Measurements from ENCODE around the gene GDF10. TPM values are rescaled to one million over a fixed set of nuclear protein-coding genes. Genes with fewer than 3 reads are reported as not detected.

Gene GDF10
- total RNA-seq, 4 donors from 2014 or later: 0.79 to 1.2 (median 1.00) TPM; not detected in 1

DNA sequence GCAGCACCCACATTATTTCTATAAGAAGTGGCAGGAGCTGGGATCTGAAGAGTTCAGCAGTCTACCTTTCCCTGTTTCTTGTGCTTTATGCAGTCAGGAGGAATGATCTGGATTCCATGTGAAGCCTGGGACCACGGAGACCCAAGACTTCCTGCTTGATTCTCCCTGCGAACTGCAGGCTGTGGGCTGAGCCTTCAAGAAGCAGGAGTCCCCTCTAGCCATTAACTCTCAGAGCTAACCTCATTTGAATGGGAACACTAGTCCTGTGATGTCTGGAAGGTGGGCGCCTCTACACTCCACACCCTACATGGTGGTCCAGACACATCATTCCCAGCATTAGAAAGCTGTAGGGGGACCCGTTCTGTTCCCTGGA is 47.3 kb downstream of the GDF10 start:
- H3K4me1 ChIP-seq: no peaks in the 10 kb centered on the region
- 78 to 100% methylated on average over 1 to 4 of the region's 4 CpGs for WGBS, 2 donors (ENCODE audit: low coverage in 1 of 2)
- no peak for DNase-seq
- no peaks in the 10 kb centered on the region for H3K9me3 ChIP-seq
- H3K27ac ChIP-seq: no peak overlapping the region
- no peaks in the 10 kb centered on the region for H3K36me3 ChIP-seq
- intact Hi-C loops (cut with DNase I; ENCODE audit: low total_unique reads): no loop called here
- no peak overlapping the region for H3K4me3 ChIP-seq
- TF ChIP-seq, protein P1, sequence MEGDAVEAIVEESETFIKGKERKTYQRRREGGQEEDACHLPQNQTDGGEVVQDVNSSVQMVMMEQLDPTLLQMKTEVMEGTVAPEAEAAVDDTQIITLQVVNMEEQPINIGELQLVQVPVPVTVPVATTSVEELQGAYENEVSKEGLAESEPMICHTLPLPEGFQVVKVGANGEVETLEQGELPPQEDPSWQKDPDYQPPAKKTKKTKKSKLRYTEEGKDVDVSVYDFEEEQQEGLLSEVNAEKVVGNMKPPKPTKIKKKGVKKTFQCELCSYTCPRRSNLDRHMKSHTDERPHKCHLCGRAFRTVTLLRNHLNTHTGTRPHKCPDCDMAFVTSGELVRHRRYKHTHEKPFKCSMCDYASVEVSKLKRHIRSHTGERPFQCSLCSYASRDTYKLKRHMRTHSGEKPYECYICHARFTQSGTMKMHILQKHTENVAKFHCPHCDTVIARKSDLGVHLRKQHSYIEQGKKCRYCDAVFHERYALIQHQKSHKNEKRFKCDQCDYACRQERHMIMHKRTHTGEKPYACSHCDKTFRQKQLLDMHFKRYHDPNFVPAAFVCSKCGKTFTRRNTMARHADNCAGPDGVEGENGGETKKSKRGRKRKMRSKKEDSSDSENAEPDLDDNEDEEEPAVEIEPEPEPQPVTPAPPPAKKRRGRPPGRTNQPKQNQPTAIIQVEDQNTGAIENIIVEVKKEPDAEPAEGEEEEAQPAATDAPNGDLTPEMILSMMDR (IDR thresholded peaks at IDR 0.05): no peak
- TF ChIP-seq POLR2AphosphoS5 (IDR thresholded peaks at IDR 0.05) (no peak), EP300 (IDR thresholded peaks at IDR 0.05; ENCODE audit: low read depth) (no peak), POLR2A (IDR thresholded peaks at IDR 0.05) (no peak)
- no peaks in the 10 kb centered on the region for H3K27me3 ChIP-seq
- in situ Hi-C loops (cut with MboI; ENCODE audit: low pct_ligation_motif_present in 1 of 4, low pct_unique_long_range_greater_than_20kb in 1 of 4, low sequenced_read_pairs in 3 of 4): no loop called here

DNA sequence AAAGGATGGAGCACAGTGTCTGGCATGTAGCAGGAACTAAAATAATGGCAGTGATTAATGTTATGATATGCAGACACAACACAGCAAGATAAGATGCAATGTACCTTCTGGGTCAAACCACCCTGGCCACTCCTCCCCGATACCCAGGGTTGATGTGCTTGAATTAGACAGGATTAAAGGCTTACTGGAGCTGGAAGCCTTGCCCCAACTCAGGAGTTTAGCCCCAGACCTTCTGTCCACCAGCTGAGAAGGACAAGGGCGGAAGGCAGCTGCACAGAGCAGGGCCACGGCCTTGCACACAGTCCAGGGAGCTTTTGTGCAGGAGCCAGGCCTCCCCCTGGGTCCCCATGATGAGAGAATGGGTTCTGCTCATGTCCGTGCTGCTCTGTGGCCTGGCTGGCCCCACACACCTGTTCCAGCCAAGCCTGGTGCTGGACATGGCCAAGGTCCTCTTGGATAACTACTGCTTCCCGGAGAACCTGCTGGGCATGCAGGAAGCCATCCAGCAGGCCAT is 48.2 kb downstream of the GDF10 start, which contains the start of gene RBP3:
Gene RBP3, plus strand, starts transcription at position 226 of the 514 bp plus-strand sequence. Its CDS starts 122 bp downstream, at position 348.
- intact Hi-C loops (cut with DNase I; ENCODE audit: low total_unique reads): no loop called here
- in situ Hi-C loops (cut with MboI; ENCODE audit: low pct_ligation_motif_present in 1 of 4, low pct_unique_long_range_greater_than_20kb in 1 of 4, low sequenced_read_pairs in 3 of 4): no loop called here
- TF ChIP-seq EP300 (IDR thresholded peaks at IDR 0.05; ENCODE audit: low read depth) (no peak), POLR2AphosphoS5 (IDR thresholded peaks at IDR 0.05) (no peak), POLR2A (IDR thresholded peaks at IDR 0.05) (no peak)
- TF ChIP-seq, protein P1 (IDR thresholded peaks at IDR 0.05): no peak
- H3K9me3 ChIP-seq: no peaks in the 10 kb centered on the region
- DNase-seq: no peak
- no peaks in the 10 kb centered on the region for H3K4me1 ChIP-seq
- H3K36me3 ChIP-seq: no peaks in the 10 kb centered on the region
- no peak within 1 kb of the TSS for H3K27ac ChIP-seq
- WGBS, 2 donors (ENCODE audit: low coverage in 1 of 2): 79% methylated on average over 5 of the region's 5 CpGs; no CpG with 5 or more reads in 1 of the 2 donors
- no peaks in the 10 kb centered on the region for H3K27me3 ChIP-seq
- no peak within 1 kb of the TSS for H3K4me3 ChIP-seq

DNA sequence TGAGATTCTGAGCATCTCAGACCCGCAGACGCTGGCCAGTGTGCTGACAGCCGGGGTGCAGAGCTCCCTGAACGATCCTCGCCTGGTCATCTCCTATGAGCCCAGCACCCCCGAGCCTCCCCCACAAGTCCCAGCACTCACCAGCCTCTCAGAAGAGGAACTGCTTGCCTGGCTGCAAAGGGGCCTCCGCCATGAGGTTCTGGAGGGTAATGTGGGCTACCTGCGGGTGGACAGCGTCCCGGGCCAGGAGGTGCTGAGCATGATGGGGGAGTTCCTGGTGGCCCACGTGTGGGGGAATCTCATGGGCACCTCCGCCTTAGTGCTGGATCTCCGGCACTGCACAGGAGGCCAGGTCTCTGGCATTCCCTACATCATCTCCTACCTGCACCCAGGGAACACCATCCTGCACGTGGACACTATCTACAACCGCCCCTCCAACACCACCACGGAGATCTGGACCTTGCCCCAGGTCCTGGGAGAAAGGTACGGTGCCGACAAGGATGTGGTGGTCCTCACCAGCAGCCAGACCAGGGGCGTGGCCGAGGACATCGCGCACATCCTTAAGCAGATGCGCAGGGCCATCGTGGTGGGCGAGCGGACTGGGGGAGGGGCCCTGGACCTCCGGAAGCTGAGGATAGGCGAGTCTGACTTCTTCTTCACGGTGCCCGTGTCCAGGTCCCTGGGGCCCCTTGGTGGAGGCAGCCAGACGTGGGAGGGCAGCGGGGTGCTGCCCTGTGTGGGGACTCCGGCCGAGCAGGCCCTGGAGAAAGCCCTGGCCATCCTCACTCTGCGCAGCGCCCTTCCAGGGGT is 48.9 kb downstream of the GDF10 start:
- H3K9me3 ChIP-seq: no peaks in the 10 kb centered on the region
- H3K27me3 ChIP-seq: no peaks in the 10 kb centered on the region
- no peak for DNase-seq
- H3K4me1 ChIP-seq: no peaks in the 10 kb centered on the region
- in situ Hi-C loops (cut with MboI; ENCODE audit: low pct_ligation_motif_present in 1 of 4, low pct_unique_long_range_greater_than_20kb in 1 of 4, low sequenced_read_pairs in 3 of 4) (no loop called here), intact Hi-C loops (cut with DNase I; ENCODE audit: low total_unique reads) (no loop called here)
- WGBS, 2 donors (ENCODE audit: low coverage in 1 of 2): 89% methylated on average over 35 of the region's 36 CpGs; no CpG with 5 or more reads in 1 of the 2 donors
- no peak overlapping the region for H3K4me3 ChIP-seq
- H3K27ac ChIP-seq: no peak overlapping the region
- H3K36me3 ChIP-seq: no peaks in the 10 kb centered on the region
- TF ChIP-seq, protein P1 (IDR thresholded peaks at IDR 0.05): no peak
- no peak for TF ChIP-seq EP300 (IDR thresholded peaks at IDR 0.05; ENCODE audit: low read depth)
- TF ChIP-seq POLR2AphosphoS5 (IDR thresholded peaks at IDR 0.05): no peak
- no peak for TF ChIP-seq POLR2A (IDR thresholded peaks at IDR 0.05)

DNA sequence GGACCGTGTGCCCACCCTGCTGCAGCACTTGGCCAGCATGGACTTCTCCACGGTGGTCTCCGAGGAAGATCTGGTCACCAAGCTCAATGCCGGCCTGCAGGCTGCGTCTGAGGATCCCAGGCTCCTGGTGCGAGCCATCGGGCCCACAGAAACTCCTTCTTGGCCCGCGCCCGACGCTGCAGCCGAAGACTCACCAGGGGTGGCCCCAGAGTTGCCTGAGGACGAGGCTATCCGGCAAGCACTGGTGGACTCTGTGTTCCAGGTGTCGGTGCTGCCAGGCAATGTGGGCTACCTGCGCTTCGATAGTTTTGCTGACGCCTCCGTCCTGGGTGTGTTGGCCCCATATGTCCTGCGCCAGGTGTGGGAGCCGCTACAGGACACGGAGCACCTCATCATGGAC is 49.5 kb downstream of the GDF10 start:
- in situ Hi-C loops (cut with MboI; ENCODE audit: low pct_ligation_motif_present in 1 of 4, low pct_unique_long_range_greater_than_20kb in 1 of 4, low sequenced_read_pairs in 3 of 4): no loop called here
- DNase-seq: no peak

More for the DNA sequence above, 49.5 kb downstream of the GDF10 start:
- Histone ChIP-seq H3K9me3 (no peaks in the 10 kb centered on the region), H3K27me3 (no peaks in the 10 kb centered on the region), H3K36me3 (no peaks in the 10 kb centered on the region), H3K4me3 (no peak overlapping the region), H3K27ac (no peak overlapping the region), H3K4me1 (no peaks in the 10 kb centered on the region)
- 95% methylated on average over 14 of the region's 22 CpGs; no CpG with 5 or more reads in 1 of the 2 donors for WGBS, 2 donors (ENCODE audit: low coverage in 1 of 2)
- intact Hi-C loops (cut with DNase I; ENCODE audit: low total_unique reads): no loop called here
- no peak for TF ChIP-seq POLR2AphosphoS5 (IDR thresholded peaks at IDR 0.05)
- TF ChIP-seq EP300 (IDR thresholded peaks at IDR 0.05; ENCODE audit: low read depth): no peak
- TF ChIP-seq, protein P1 (IDR thresholded peaks at IDR 0.05): no peak
- no peak for TF ChIP-seq POLR2A (IDR thresholded peaks at IDR 0.05)

Data from transverse colon (tissue), 4 donors.